NCI-H128 (cell line): ENCODE measurements around the gene ABCA4.
A peak's percentile ranks its signal among the peaks of the same experiment; 100 is the strongest.

Experiments used
- DNase-seq: peaks from one replicate; lab custom pipeline; 2025; ENCODE audit not compliant: unreplicated experiment; lab: John Stamatoyannopoulos, UW

Gene ABCA4

DNA sequence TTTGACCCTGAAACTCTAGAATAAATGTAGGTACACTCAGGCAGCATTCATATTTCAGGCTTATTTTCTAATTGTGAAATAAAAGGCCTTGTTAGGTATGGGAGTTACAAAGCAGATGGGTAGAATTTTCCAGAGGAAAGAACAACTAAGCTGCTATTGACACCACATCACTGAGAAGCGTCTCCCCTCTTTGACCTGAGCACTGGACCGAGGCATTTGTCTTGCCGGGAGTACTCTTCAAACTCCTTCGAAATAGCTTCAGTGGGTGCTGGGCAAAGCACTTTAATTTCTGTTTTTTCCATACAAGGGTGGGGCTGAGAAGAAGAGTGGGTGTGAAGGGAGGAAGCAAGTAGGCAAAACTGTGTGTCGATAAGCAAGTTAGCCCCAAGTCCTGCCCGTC is 36.4 kb downstream of the ABCA4 start:
- DNase-seq = no peak

DNA sequence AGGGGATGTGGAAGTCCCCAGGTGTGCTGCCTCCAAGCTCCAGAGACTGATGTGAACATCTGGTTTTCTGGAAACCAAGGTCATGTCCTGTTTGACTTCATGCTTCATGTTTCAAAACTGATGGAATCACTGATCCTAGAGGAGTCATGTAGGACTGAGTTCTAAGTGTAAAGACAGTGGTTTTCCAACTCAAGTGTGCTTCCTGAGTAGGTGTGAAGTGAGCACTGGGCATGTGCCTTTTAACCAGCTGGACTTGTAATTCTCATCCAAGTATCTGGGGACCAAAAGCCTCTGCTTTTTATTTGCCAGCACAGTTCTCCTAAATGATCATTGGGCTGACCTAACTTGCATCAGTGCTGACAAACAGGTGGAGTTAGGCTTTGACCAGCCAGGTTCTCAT is 36.9 kb downstream of the ABCA4 start:
- no peak for DNase-seq

DNA sequence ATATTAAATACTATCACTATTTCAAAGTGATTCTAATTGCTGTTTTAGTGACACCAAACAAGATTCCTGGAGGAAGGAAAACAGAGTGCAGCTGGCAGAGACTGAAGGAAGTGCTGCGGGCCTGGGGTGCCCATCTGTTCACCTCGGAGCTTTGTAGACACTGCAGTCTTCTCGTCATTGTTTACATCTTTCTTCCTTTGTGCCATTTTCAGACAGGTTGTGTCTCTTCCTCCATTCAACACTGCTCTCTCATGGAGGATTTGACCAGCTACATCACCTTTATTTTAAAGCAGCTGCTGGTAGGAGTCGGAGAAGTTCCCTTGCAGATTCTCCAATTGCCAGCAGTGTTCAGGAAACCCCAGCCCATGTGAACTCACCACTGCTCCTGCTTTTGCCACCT is 37.3 kb downstream of the ABCA4 start:
- no peak for DNase-seq

DNA sequence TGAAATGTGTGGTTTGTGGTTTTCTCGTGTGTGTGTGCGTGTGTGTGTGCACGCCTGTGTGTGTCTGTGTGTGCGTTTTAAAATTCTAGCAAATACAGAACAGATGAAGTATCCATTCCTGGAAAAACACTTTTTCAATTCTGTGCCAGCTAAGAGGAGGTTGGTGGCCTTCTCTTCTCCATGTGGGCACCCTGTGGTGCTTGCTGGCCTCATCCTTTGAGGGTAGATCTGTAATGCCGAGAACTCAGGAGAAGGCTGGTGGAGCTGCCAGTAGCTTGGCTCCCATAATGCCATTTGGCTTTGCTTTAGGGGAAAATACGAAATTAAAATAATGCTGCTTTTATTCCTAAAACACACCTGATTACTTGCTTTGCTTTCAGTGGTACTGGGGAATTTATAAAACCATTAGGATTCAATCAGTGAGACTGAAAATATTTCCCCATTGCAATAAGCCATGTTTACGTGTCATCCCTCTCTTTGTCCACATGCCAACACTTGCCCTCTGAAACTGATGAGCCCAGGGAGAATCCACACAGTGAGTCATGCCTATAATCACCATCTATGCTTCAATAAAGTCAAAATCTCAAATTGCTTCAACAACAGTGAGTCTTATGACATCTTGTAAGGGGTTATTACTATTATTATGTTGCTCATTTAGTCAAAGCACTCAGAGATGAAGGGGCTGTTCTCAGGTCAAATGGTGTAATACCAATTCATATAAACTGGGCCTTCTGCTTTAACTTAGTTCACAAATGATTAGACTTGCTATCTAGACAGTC is 39.2 kb downstream of the ABCA4 start:
- no peak for DNase-seq

DNA sequence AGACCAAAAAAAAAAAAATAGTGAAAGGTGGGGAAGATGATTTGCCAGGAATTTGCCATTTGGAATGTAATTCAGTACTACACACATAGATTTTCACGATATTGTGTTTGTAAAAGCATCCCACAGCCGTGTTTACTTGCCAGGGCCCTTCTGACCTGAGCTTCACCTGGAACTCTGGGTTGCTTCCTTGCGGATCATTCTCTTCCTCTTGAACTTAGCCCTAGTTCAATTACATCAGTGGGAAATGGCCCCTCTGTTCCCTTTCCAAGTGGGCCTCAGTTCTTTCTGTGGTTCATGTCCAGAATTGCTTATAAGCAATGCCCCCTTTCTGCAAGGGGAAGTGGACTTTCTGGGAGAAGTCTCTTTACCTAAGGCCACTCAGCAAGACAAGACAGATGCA is 41.0 kb downstream of the ABCA4 start:
- no peak for DNase-seq

DNA sequence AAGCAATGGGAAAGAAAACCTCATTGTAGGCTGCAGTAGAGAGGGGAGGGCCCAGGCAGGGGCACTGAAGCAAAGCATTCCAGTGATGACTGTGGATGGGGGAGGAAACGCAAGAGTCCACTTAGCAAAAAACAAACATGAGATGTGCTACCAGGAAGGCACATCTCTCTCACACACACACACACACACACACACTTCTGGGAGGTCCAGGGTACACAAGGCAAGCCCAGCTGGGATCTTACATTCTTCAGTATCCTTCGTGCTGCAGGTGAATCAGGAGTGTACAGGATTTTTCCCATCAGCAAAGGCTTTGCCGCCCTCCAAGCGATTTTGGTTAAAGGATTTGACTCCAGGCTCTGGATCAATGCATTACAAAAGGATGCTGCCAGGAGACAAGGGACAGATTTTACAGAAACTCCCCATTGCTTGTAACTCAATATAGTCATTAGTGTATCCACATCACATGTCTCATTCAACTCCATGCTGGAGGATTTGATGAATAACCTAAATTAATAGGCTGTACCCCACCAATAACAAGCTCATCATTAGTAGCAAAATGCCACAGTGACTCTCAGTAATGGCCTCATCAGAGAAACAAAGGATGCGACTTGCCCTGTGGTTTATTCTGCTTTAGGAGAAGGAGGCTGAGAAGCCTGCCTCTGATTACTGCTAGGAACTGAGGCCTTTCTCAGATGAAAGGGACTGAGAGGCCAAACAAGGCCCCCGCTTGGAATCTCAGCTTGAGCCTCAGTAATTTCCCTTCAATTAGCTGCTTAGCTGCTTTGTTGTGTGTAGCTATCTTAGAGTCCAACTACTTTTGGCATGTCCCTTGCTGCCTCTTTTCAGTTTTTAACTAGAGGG is 41.6 kb downstream of the ABCA4 start:
- no peak for DNase-seq

DNA sequence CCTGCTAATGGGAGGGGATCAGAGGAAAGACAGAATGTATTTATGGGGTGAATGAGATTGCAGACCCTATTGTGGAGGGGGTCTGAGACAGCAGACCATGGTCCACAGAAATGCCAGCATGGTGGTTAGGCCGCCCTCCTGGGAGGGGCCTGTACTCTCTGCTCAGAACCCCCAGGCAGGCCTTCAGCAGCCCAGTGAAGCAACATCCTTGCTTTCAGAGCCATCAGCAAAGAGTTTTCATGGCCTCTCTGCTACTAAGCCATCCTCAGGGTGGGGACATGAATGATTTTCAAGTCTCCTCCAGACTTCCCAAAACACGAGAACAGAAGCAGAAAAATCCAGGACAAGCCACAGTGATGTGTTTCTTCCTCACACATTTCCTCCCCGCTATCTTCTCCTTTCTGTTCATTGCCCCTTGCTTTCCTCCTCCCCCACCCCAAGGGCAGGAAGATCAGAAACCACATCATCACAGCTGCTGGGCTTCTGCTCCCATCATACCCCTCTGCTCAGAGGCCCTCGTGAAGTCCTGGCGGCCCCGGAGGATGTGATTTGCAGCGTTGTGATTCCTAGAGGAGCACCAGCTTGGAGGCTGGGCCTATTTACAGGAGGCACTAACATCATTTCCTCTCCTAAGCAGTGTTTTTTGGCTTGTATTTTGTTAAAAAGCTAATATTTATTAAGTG is 48.0 kb downstream of the ABCA4 start:
- DNase-seq = no peak

DNA sequence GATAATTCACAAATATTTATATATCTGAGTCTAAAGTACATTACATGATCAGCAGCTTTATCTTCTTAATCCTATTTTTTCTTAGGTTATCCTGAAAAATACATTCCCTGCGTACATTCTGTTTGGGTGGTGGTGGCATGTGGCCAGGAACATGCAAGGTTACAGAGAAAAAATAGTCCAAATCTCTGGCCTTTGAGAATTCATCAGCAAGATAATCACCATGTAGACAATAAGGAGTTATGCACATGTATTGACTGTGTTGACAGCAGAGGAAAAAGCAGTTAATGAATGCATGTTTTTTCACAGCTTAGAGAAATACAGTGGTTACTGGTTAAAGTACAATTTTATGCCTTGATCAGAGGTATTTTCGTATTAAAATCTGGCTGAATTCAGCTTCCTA is 49.0 kb downstream of the ABCA4 start:
- DNase-seq = no peak

DNA sequence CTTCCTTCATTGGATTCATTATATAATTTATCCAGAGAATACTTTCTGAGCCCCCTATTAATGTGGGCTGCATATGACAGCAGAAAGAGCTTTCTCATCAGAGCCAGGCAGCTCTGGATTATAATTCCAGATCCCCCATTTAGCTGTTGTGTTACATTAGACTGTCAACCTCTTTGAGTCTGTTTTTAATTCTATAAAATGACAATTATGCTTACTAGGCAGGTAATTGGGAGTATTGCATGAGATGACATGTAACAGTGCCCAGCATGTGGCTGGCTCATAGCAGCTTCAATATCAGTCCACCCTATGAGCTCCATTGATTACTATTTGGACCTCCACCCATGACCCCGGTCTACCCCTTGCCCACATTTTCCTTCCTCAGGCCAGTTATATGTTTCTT is 49.6 kb downstream of the ABCA4 start:
- DNase-seq = no peak

DNA sequence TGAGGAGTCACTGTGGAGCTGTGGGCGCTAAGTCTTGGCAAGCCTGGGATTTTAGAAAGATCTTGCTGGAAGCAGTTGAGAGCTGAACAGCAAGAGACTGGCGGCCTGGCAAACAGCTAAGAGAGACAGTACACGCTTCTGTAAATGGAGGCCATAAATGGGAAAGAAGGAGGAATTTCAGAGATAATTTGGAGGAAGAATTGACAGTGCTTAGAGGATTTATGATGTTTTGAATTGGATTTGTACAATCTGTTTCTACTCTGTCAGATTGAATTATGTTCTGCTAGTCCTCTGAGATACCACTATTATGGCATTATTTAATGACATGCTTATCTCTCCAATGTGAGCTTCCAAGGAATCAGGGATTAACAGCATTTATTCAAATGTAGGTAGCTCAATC is 50.1 kb downstream of the ABCA4 start:
- no peak for DNase-seq

DNA sequence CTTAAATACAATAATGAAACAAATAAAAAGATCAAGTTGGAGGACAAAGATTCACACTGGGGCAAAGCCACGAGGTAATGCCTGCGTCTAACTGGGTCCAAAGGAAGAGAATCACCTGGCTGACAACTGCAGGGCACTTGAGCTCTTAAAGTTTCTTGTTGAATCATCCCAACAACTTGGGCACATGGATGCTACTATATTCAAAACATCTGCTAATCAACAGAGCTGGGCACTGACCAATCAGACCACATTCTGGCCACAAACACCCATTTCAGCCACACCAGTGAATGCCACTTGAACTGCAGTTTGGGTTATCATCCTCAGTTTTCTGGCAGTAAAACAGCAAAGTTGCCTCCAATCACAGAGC is 51.0 kb downstream of the ABCA4 start:
- no peak for DNase-seq

DNA sequence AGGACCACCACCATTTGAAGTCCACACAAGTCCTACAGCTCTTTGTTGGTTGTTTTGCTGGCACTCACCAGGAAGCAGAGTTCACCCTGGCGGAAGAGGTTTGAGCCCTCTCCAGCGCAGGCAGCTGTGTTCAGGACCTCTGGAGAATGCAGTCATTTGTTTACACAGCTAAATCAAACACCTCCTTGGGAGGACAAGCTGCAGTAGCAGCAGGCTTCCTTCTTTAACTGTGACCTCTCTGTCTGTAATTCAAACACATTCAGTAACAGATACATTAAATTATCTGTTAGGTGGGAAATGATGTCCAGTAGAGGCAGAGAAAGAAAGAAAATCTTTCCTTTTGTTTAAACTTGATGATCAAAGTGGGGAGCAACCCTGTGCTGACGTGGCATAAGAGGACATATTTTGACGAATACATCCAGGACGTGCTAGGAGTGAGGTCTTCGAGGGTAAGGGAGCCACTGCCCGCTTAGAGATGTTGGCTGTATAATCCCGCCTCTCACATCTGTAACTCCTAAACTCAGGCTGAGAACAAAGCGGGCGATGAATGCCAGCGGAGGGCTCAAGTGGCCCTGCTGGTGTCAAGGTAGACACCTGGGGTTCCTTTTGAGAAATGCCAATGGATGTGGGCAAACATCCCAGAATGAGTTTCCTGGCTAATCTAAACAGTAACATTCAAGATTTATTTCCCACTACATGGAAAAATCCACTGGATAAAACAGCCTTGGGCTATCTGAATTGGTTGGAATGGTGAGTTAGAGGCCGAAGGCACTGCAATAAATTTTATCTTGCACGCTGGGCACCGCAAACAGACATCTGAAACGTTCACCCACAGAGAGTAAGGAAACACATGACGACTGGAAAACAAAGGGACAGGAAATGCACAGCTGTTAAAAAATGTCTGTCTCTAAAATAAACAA is 51.7 kb downstream of the ABCA4 start:
- no peak for DNase-seq

DNA sequence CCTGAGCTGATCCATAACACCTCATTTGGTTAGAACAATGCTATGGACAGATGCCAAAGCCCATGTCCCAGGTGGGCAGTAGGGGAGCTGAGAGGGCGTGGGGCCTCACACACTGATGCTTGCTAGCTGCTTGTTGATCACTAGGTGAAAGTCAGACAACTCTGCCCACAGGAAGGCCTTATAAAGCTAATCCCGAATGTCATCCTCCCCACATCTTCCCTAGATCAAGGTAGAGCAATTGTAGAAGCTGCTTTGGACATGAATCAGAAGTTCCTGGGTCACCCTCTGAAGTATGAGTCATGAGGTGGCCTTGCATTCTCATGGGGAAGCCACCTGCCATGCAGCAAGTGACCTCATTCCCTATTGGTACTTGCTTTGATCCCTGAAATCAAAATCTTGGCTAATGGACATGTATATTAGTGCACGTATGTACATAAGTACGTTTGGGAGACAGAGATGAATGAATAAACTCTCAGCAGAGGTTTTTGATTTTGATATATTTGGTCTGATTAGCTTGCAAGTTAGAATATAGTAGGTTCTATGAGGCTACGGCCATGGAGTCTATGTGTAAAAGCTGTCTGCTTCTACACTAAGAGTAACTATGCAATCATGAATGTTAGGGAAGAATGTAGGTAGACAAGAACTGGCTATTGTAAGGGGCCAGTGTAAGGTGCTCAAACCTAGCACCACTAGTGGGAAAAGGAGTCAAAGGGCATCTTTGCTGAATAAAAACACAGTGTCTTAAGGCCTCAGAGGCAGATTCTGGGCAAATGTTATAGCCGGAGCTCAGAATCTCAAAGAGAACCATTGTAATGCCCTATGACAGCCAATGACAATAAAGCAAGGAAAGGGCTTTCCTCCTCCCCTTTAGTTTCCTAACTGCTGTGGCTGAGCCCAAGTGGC is 52.6 kb downstream of the ABCA4 start:
- DNase-seq = no peak

DNA sequence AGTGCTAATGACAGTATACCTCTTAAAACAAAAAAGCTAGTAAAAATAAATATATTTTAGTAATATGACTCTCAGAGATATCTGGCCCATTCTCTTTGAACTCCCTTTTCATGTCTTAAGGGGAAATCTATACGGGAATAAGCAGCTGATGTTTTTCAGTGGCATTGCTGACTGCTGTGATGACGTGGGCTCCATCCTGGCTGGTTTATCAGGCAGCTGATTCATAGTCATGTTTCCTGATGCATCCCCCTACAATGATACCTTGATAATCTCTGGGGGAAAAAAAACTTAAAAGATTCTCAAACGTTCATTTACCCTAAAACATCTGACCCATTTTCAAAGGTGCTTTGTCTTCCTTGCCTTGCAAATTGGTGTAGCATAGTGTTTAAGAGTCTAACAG is 53.8 kb downstream of the ABCA4 start:
- no peak for DNase-seq

DNA sequence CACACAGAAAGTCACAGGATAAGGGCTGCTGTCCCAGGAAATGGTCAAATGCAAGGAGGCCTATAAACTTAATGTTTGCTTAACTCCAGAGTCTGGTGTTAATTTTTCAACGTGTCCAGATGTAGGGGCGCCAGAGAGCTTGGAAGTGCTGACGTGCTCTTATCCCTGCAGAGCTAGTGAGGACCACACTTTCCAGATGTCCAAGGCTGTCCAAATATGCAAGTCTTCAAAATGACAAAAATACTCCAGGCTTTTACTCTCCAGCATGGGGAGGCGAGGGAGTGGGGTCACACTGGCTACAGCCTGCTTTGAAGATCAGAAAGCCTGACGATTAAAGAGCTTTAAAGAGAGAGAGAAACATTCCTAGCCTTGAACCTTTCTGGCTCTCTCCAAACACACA is 57.6 kb downstream of the ABCA4 start:
- DNase-seq = no peak

DNA sequence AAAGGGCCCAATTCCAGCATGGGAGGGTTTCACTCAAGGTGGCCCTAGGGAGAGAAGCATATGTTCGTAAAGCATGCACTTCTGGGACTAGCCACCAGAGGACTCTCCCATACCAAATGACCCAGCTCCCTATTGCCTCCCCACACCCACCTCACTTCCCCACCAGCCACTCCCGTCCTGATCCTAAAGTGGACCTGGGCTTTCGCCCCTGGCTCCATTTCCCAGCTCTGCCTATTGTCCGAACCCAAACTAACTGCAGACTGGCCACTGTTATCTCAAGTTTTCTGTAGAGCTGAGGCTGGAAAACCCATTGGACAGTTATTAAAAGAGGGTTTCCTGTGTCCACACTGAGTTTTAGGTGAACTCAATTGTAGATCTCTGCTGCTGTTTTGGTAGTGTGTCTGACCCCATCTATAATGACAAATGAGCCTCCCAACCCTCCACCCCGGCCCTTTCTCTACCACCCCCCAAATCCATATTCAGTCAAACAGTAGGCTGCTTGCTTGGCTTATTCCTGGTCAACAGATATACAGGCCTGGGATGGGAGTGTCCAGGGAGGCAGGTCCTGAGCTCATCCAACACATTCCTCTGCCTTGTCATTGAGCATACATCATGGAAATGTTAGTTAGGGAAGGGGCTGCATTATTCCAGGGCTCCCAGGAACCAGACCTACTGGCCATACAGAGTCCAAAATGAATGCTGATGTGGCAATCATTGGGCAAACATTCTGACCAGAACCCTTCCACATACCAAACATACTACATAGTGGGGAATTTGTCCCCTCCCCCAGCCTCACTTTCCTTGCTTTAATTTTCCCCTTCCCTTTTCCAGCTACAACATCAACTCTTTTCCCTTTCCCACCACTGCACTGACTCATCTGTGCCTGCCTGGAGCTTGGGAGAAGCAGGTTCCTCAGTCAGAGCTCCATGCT is 59.2 kb downstream of the ABCA4 start:
- DNase-seq = peak; percentile 4

DNA sequence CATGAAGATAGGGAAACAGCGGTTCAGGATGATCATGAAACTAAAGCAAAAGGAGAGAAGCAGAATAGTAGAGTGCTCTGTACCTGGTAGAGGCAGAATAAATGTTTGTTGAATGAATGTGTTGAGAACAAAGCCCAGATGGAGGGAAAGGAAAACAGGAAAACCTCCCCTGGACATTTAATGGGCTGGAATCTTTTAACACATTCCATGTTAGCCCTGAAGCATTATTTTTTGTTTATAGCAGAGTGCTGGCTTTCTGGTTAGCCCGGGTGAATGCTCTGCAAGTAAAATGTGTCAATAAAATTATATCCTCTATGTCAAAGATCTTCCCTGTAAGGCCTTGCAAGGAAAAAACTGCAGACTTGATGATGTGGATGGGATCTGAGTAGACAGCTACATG is 60.2 kb downstream of the ABCA4 start:
- DNase-seq = no peak

DNA sequence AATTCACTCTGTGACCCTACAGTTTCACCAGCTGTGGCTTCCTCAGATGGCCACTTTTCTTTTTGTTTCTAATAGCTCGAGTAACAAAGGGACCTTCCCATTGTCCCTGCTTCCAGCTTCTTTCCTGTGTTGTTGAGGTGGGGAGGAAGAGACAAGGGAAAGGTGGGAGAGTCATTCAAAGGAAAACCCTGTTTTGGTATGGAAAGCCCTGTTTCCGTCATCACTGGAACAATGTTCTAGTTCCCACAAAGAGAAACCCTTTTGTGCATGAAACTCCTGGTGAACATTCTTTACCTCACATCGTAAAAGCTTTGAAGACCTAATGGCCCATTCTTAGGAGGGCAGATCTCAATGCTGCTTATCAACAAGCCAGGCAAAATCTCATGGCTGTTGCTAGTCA is 62.2 kb downstream of the ABCA4 start:
- no peak for DNase-seq

DNA sequence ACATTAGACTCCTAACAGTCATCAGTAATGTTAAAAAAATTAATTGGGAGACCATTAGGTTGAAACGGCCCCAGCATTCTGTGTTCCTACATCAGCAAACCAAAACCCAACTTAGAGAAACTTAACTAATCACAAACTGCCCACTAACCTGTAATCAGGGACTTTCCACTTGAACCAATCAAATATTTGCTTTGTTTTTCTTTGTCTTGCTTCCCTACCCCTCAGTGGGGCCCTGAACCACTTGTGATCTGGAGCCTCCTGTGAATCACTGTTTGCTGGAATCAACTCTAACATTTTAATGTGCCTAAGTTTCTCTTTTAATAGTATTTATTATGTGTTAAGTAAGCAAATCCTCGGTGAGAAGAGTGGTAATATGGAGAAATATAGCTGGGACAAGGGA is 64.0 kb downstream of the ABCA4 start:
- no peak for DNase-seq
